HG03521 (cell line): Measurements from ENCODE around the gene NEIL1.
A peak's percentile ranks its signal among the peaks of the same experiment; 100 is the strongest.

Source experiments
- ATAC-seq: cut with Tn5 transposase; IDR thresholded peaks from one replicate; pipeline ENCODE4 v1.9.1; 2021; ENCODE audit warnings: mild to moderate bottlenecking, moderate library complexity; ENCODE audit not compliant: unreplicated experiment

NEIL1 gene

GRCh38 chr15:75355369-75355768, 8.5 kb downstream of the NEIL1 start:
- ATAC-seq, result no peak

DNA sequence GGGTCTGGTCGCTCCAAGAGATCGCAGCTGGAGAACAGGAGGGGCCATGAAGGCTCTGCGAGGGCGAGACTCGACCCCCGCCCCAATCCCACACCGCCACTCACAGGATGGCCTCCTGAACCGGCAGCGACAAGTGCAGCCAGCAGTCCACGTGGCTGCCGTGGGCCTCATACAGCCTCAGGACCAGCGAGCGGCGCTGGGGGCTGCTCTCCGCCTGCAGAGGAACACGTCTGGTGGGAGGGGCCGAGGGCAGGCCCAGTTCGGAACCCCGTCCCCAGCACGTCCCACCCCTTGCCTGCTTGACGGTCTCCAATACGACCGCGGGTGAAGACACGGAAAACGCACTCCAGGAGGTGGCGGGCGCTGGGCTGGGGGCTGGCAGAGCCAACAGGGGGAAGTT, 9.2 kb downstream of the NEIL1 start:
- ATAC-seq, result no peak

- ATAC-seq, result no peak
Measured at GRCh38 chr15:75356517-75356916, 9.7 kb downstream of the NEIL1 start.

DNA sequence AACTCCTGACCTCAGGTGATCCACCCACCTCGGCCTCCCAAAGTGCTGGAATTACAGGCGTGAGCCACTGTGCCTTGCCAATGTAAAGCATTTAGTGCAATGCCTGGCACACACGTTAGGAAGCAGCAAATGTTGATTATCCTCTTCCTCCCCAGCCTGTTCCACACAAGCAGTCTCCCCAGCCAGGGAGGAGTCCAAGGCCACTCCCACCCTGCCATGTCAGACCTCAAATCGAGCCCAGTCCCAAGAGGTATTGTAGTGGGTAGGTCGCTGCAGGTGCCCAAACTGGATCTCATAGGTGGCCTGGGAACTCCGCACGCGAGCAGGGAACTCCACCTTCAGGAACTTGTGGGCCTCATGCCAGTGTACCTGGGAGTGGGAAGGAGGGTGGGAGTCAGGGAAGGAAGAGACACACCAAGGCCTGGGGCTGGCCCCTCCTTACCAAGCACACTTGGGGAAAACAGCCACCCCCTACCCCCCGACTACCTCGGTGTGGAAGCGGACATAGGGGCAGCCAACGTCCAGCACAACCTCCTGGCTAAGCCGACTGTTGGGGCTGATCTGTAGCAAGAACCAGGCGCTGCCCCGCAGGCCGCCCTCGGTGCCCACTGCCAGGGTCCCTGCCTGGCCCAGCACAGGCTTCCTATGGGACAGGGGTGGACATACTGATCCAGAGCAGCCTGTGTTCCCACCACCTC, 11.3 kb downstream of the NEIL1 start:
- ATAC-seq, result no peak

- no peak for ATAC-seq
Measured at GRCh38 chr15:75358771-75359536, 12.1 kb downstream of the NEIL1 start.

DNA sequence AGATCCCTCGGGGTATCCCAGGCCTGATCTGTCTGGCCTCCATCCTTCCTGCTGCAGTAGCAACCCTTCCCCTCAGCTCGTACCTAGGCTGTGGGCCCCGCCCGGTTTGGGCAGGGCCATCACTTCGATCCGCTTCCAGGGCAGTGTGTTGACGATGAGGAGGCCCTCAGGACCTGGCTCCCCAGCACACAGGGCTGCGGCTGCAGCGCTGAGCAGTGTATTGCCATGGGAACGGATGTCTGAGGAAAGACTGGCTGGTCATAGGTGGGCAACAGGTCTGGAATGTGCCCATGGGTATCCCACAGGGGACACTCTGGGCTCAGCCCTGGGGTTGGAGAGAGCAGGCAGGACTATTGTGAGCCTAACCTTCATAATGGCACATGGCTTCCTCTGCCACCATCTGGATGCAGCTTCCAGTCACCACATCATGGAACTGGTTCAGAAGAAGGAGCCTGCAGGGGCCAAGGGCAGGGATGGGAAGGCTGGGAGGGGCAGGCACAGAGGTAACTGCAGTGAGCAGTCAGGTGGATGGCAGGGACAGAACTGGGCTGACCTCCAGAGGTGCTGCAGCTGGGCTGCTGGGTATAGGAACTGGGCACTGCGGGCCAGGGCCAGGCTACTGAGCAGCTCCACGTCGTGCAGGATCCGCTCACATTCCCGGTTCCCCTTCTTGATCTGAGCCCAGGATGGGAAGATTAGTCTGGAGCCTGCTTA, 12.9 kb downstream of the NEIL1 start:
- no peak for ATAC-seq

- ATAC-seq, result no peak
Measured at GRCh38 chr15:75360391-75360790, 13.6 kb downstream of the NEIL1 start.

- ATAC-seq, result no peak
Measured at GRCh38 chr15:75360856-75361255, 14.0 kb downstream of the NEIL1 start.

DNA sequence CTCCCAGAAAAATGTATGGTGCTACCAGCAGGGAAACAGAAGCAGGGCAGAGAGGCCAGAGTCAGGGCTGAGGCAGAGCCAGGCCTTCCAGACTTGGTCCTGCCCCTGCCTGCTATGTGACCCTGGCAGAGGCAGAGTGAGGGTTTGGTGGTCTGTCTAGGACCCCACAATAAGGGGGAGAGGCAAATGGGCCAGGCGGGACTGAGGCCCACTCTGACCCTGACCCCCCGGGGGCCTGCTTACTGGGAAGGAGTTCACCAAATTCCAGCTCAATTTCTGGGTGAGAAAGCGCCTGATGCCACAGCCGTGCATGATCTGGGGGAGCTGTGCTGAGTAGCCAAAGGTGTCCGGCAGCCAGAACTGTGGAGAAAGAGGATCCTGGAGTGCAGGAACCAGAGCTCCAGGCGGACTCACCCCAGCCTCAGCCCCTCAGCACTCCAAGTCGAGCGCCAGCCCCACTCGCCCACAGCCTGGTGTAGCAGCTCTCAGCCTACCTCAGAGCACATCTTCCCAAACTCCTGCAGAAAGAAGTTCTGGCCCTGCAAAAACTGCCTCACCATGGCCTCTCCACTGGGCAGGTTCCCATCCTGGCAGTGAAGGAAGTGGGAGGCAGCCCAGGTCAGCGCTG, 14.6 kb downstream of the NEIL1 start:
- ATAC-seq, result no peak

DNA sequence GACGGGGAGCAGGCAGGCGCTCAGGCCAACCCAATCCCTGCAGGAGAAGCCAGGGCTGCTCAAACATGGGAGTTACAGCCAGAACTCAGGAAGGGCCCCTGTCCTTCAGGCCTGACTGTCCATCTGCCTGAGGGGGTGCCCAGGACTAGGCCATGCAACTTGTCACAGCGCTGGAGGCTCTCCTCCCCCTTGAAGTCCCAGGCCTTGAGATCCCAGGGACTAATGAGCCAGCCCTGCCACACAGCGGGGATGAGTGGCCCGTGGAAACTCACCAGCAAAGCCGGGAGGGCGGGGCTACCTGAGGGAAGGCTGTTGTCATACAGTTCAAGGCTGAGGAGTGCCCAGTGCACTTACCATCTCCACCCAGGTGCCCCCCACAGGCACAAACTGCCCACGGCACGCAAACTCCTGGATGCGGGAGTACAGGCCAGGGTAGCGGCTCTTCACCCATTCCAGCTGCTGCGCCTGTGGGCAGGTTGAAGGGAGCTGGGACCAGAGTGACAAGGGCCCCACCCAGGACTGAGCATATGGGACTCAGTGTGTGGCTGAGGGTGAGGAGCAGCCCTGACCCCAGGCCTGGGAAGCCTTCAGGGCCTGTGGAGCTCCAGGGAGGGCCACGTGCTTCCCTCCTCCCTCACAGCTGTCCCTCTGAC, 15.3 kb downstream of the NEIL1 start:
- no peak for ATAC-seq

DNA sequence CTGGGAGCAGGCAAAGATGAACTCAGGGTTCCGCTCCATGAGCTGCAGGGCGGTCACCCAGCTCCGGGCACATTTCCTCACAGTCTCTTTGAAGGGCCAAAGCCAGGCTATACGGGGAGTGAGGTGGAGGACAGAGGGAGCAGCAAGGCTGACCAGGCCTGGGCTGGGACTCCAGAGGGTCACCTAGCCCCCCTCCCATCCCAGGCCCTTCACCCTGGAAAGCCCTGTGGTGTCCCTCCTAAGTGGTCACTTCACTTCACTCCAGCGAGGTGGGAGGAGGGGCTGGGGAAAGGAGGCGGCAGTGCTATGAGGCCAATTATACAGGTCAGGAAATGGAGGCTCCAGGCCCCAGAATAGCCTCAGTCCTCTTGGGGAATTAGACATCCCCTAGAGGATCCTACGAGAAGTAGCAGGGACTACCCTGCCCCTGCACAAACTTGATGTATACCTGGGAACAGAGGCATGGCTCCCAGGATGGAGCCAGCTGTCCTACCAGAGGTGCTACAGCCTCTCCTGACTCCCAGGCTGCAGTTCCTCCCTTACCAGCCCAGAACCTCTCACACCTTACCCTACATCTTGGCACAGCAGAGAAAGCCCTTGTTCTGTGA, 15.9 kb downstream of the NEIL1 start:
- ATAC-seq, result no peak

DNA sequence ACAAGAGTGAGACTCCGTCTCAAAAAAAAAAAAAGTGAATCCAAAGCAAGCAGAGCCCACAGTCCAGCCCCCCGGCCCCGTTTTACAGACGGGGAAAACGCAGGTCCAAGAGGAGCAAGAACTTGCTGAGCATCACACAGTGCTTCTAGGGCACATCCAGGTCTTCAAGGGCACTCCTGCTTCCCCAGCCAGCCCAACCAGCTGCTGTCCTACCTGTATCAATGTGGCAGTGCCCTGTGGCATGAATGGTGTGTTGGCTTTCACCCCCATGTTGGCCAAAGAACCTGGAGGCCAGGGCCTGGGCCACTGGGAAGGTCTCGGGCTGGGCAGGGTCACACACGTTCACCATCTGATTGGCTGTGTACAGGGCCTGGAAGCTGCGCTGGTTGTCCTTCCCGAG, 16.9 kb downstream of the NEIL1 start:
- no peak for ATAC-seq

DNA sequence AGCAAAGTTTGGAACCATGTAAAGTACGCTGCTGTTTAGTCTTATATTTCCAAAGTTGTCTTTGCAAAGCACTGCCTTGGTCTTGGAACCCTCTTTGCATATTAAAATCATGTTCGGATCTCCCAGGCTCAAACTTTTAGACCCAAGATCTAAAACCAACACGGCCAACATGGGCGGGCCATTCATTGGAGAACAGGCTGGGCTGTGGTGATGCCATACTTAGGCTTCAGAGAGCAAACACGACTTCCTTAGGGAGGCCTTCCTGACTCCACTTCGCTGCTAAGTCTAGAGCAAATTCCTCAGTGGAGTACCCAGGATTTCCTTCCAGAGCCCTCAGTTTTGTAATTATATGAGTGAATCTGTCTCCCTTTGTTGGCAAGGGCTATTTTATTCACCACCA, 18.0 kb downstream of the NEIL1 start:
- no peak for ATAC-seq

DNA sequence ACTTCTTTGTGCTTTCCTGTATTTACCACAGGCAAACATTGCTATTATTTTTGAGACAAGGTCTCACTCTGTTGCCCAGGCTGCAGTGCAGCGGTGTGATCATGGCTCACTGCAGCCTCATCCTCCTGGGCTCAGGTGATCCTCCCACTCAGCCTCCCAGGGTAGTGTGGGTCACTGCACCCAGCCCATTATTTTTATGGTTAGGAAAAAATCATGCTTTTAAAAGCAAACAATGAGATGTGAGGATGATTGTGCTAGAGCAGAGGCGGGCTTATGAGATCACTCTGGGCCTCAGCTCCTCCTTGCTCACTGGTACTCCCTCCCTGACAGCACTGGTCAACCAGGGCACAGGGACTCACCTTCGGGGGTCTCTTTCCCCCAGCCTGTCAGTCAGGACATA, 19.3 kb downstream of the NEIL1 start:
- no peak for ATAC-seq

DNA sequence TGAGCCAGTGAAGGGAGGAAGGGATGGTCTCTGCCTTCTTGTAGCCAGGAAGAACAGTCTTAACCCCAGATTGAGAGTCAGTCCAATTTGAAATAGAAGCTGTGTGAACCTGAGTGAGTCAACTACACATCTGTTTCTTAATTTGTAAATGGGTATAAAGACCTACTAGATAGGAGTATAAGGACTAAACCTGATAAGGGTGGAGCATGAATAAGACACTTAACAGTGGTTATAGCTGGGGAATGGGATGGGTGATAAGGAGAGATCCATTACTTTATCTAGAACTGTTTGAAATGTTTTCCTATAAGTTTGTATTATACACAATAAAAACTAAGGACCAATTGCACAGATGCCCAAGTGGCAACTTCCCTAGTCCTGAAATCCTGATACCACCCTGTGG, 20.2 kb downstream of the NEIL1 start:
- no peak for ATAC-seq

- no peak for ATAC-seq
Measured at GRCh38 chr15:75367406-75367912, 20.6 kb downstream of the NEIL1 start.

DNA sequence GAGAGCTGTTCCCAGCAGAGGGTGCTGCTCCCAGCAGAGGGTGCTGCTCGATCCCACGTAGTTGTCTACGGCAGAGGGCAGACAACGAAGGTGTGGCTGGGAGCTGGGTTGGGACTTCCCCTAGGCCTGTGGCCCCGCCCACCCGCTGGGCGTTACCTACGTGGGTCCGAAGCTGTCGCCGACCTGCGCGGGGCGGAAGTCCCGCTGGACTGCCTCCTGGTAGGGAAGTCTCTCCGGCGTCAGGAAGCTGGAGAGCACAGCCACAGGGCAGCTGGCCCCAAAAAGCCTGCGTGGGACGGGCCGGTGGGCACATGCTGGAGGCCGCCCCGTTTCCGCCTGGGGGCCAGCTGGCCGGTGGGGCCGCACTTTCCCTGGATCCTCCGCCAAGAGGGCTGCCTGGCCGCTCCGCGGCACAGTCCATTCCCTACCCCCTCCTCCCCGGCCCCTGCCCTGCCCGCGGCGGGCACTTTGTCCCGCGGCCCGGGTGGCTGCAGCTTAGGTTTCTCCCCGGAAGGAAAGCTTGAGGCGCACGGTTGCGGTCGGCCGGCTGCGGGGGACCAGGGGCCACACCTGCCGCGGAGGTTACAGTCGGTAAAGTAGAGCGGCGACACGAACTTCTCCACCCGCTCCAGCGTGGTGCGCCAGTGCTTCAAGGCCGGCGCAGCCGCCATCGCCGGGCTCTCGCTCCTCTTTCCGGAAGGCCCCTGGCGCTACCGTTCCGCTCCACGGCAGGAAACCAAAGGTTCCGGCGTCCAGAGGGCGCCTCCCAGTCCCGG, 21.3 kb downstream of the NEIL1 start, which contains the start of gene MAN2C1:
Gene MAN2C1, minus strand, starts transcription at position 695 of the 776 bp plus-strand sequence. Its CDS starts 24 bp downstream, at position 671.
- peak; percentile 75 for ATAC-seq

- ATAC-seq, result no peak
Measured at GRCh38 chr15:75368689-75369239, 21.9 kb downstream of the NEIL1 start.
